Measurements from ENCODE around the gene MYO1B. TPM values are rescaled to one million over a fixed set of nuclear protein-coding genes. Genes with fewer than 3 reads are reported as not detected.

Gene MYO1B
- polyA plus RNA-seq, 3 donors, result 0.01 TPM; not detected in 2

GRCh38 chr2:191391171-191391570 is 146.0 kb downstream of the MYO1B start:
- H3K27ac ChIP-seq (ENCODE audit: low read depth in 1 of 2, low read length in 2 of 2), result no peak overlapping the region
- H3K9ac ChIP-seq (ENCODE audit: insufficient read depth, low read length, poor library complexity, severe bottlenecking), result no peak overlapping the region
- H3K4me3 ChIP-seq (replicated peaks in 1 of 3; ENCODE audit: low read depth in 2 of 3, low read length in 3 of 3), result no peak overlapping the region
- H3K4me3 Mint-ChIP-seq, result no peak overlapping the region
- no peaks in the 10 kb centered on the region for H3K4me1 ChIP-seq (ENCODE audit: control insufficient read depth in 1 of 2, insufficient read depth in 2 of 2, low read length in 2 of 2)
- no peaks in the 10 kb centered on the region for H3K36me3 Mint-ChIP-seq
- H3K27ac Mint-ChIP-seq, result no peak overlapping the region
- H3K9me3 ChIP-seq (replicated peaks in 1 of 2; ENCODE audit: control insufficient read depth in 1 of 2, insufficient read depth in 1 of 2, low read length in 2 of 2), result no peaks in the 10 kb centered on the region
- no peak overlapping the region for H2AFZ ChIP-seq (ENCODE audit: insufficient read depth, low read depth, low read length, poor library complexity, severe bottlenecking)
- WGBS (ENCODE audit: insufficient coverage), result 80% methylated on average over 1 of the region's 3 CpGs
- H3K4me1 Mint-ChIP-seq, result no peaks in the 10 kb centered on the region
- H3K36me3 ChIP-seq (replicated peaks in 1 of 2; ENCODE audit: control insufficient read depth in 1 of 2, insufficient read depth in 2 of 2, low read length in 2 of 2), result no peaks in the 10 kb centered on the region
- H3K27me3 ChIP-seq (ENCODE audit: control insufficient read depth in 2 of 2, insufficient read depth in 2 of 2, low read length in 2 of 2), result no peaks in the 10 kb centered on the region
- peaks cover 0 to 2% (median 0%) of the 10 kb centered on the region in 3 donors for H3K27me3 Mint-ChIP-seq (ENCODE audit: low read depth in 3 of 3)
- TF ChIP-seq CTCF (IDR thresholded peaks at IDR 0.05), result no peak
- no peaks in the 10 kb centered on the region for H3K79me2 ChIP-seq (ENCODE audit: insufficient read depth, low read length)
- intact Hi-C loops (cut with micrococcal nuclease), result no loop called here
- H3K4me2 ChIP-seq (replicated peaks; ENCODE audit: extremely low read depth, low read length, poor library complexity, severe bottlenecking), result no peak overlapping the region
- no peaks in the 10 kb centered on the region for H4K20me1 ChIP-seq (ENCODE audit: insufficient read depth, low read length)
- no peaks in the 10 kb centered on the region for H3K9me3 Mint-ChIP-seq
- no peak for DNase-seq

GRCh38 chr2:191394043-191394442 is 148.8 kb downstream of the MYO1B start:
- Histone ChIP-seq H3K4me1 (ENCODE audit: control insufficient read depth in 1 of 2, insufficient read depth in 2 of 2, low read length in 2 of 2) (no peaks in the 10 kb centered on the region), H4K20me1 (ENCODE audit: insufficient read depth, low read length) (no peaks in the 10 kb centered on the region), H3K9me3 (replicated peaks in 1 of 2; ENCODE audit: control insufficient read depth in 1 of 2, insufficient read depth in 1 of 2, low read length in 2 of 2) (peaks cover 0 to 6% of the 10 kb centered on the region in 2 donors), H3K4me3 (replicated peaks in 1 of 3; ENCODE audit: low read depth in 2 of 3, low read length in 3 of 3) (no peak overlapping the region), H3K79me2 (ENCODE audit: insufficient read depth, low read length) (no peaks in the 10 kb centered on the region), H3K36me3 (replicated peaks in 1 of 2; ENCODE audit: control insufficient read depth in 1 of 2, insufficient read depth in 2 of 2, low read length in 2 of 2) (no peaks in the 10 kb centered on the region), H3K9ac (ENCODE audit: insufficient read depth, low read length, poor library complexity, severe bottlenecking) (no peak overlapping the region), H3K27me3 (ENCODE audit: control insufficient read depth in 2 of 2, insufficient read depth in 2 of 2, low read length in 2 of 2) (no peaks in the 10 kb centered on the region), H3K27ac (ENCODE audit: low read depth in 1 of 2, low read length in 2 of 2) (no peak overlapping the region), H2AFZ (ENCODE audit: insufficient read depth, low read depth, low read length, poor library complexity, severe bottlenecking) (no peak overlapping the region), H3K4me2 (replicated peaks; ENCODE audit: extremely low read depth, low read length, poor library complexity, severe bottlenecking) (no peak overlapping the region)
- Mint-ChIP-seq H3K9me3 (peaks cover 0 to 3% (median 1%) of the 10 kb centered on the region in 7 donors), H3K27me3 (ENCODE audit: low read depth in 3 of 3) (peaks cover 0 to 2% (median 0%) of the 10 kb centered on the region in 3 donors), H3K4me1 (no peaks in the 10 kb centered on the region), H3K36me3 (no peaks in the 10 kb centered on the region), H3K27ac (no peak overlapping the region), H3K4me3 (no peak overlapping the region)
- intact Hi-C loops (cut with micrococcal nuclease), result no loop called here
- no peak for TF ChIP-seq CTCF (IDR thresholded peaks at IDR 0.05)
- DNase-seq, result no peak
- 100% methylated on average over 1 of the region's 2 CpGs for WGBS (ENCODE audit: insufficient coverage)

Data from CD14-positive monocyte (primary cell).